BJ (cell line): Measurements from ENCODE around the gene KDM5C. TPM values are rescaled to one million over a fixed set of nuclear protein-coding genes. Genes with fewer than 3 reads are reported as not detected.
"Not testable (repeated sequence)": the region's sequence is repeated elsewhere in the genome, so short reads cannot be mapped to it uniquely, and the experiment has no call there.

Experiments used
- CTCF ChIA-PET: fragments of 350-600 bp; formaldehyde crosslinking; extraction: SDS; loops from one replicate; lab custom pipeline; 2021; ENCODE audit warnings: antibody characterized with exemption, inconsistent platforms; lab: Yijun Ruan, JAX
- POLR2A ChIA-PET: fragments of 300-600 bp; sonication (Branson Sonifier 250); formaldehyde crosslinking; extraction: SDS; loops from one replicate; lab custom pipeline; 2021; ENCODE audit warnings: antibody characterized with exemption; lab: Charles Lee
- DNase-seq: peaks from one replicate; pipeline ENCODE4 v3.0.0-alpha.2; 2011; ENCODE audit warnings: low read depth
- H3K27me3 ChIP-seq: 2 replicates; pipeline ENCODE4 v1.6.0; 2011; ENCODE audit warnings: low read length; ENCODE audit not compliant: control insufficient read depth, insufficient read depth
- H3K36me3 ChIP-seq: 2 replicates; pipeline ENCODE4 v1.5.1; 2011; ENCODE audit warnings: low read length; ENCODE audit not compliant: control insufficient read depth, insufficient read depth
- H3K4me3 ChIP-seq: 2 replicates; pipeline ENCODE4 v1.5.1; 2011; ENCODE audit warnings: low read depth, mild to moderate bottlenecking, control low read depth, low read length
- CTCF ChIP-seq: IDR thresholded peaks from 2 replicates; pipeline ENCODE4 v1.5.1; 2011; ENCODE audit warnings: low read depth, mild to moderate bottlenecking, control low read depth, inconsistent platforms, low read length, moderate library complexity; ENCODE audit not compliant: insufficient read depth
- polyA plus RNA-seq: library from polyadenylated mRNA; depleted of rRNA; stranded (reverse); fragments of >200 nt; gene quantifications from 2 replicates; pipeline ENCODE4 v1.2.3, GENCODE V29; 2011

KDM5C gene
- polyA plus RNA-seq, 1 experiment: 67.1 TPM

- no peak for DNase-seq
- H3K36me3 ChIP-seq: no peaks in the 10 kb centered on the region
- H3K27me3 ChIP-seq: no peaks in the 10 kb centered on the region
- no peak overlapping the region for H3K4me3 ChIP-seq
- ChIA-PET POLR2A (no interaction called here), CTCF (interaction anchor here (0.6 to 1.1 kb wide), 2 partner anchors 14 to 53 kb away, joined by 3 read pairs; no protein-coding TSS in a partner anchor)
- TF ChIP-seq CTCF: no peak
Measured at GRCh38 chrX:53171356-53171755, 53.7 kb downstream of the KDM5C start.

- ChIA-PET POLR2A (no interaction called here), CTCF (no interaction called here)
- TF ChIP-seq CTCF: no peak
- Histone ChIP-seq H3K4me3 (no peak overlapping the region), H3K27me3 (no peaks in the 10 kb centered on the region), H3K36me3 (no peaks in the 10 kb centered on the region)
- DNase-seq: no peak
Measured at GRCh38 chrX:53166103-53166502, 58.9 kb downstream of the KDM5C start.

GRCh38 chrX:53164566-53164965 is 60.4 kb downstream of the KDM5C start:
- H3K27me3 ChIP-seq, POLR2A ChIA-PET: not testable (repeated sequence)

GRCh38 chrX:53163436-53163835 is 61.6 kb downstream of the KDM5C start:
- no peak overlapping the region for H3K4me3 ChIP-seq
- ChIA-PET CTCF (no interaction called here), POLR2A (no interaction called here)
- H3K27me3 ChIP-seq: no peaks in the 10 kb centered on the region
- DNase-seq: no peak
- H3K36me3 ChIP-seq: no peaks in the 10 kb centered on the region
- TF ChIP-seq CTCF: no peak

More at GRCh38 chrX:53164566-53164965, 60.4 kb downstream of the KDM5C start:
- DNase-seq, H3K4me3 ChIP-seq, H3K36me3 ChIP-seq, CTCF ChIA-PET: not testable (repeated sequence)

GRCh38 chrX:53160297-53160983 is 64.6 kb downstream of the KDM5C start:
- no peak for TF ChIP-seq CTCF
- ChIA-PET POLR2A (no interaction called here), CTCF (interaction anchor here (0.6 to 1.0 kb wide), 2 partner anchors 13 to 70 kb away, joined by 3 to 4 read pairs; no protein-coding TSS in a partner anchor)
- Histone ChIP-seq H3K27me3 (no peaks in the 10 kb centered on the region), H3K36me3 (no peaks in the 10 kb centered on the region), H3K4me3 (no peak overlapping the region)
- no peak for DNase-seq

- no peak for TF ChIP-seq CTCF
- no peak for DNase-seq
- Histone ChIP-seq H3K27me3 (no peaks in the 10 kb centered on the region), H3K36me3 (no peaks in the 10 kb centered on the region), H3K4me3 (no peak overlapping the region)
- CTCF ChIA-PET: no interaction called here
- POLR2A ChIA-PET: no interaction called here
Measured at GRCh38 chrX:53159184-53159583, 65.8 kb downstream of the KDM5C start.
